Renal cortical epithelial cell (primary cell): ENCODE data around the gene SYK. TPM values are rescaled to one million over a fixed set of nuclear protein-coding genes. Genes with fewer than 3 reads are reported as not detected.

ENCODE experiments used
- DNase-seq: peaks from one replicate; pipeline ENCODE4 v3.0.0-alpha.2; 2011; ENCODE audit warnings: low read depth
- total RNA-seq: library from RNA; depleted of rRNA; stranded (reverse); fragments of >200 nt; gene quantifications from 2 replicates; pipeline ENCODE4 v1.2.3, GENCODE V29; 2014

The SYK gene
- total RNA-seq, 1 donor from 2014 or later: 7.9 TPM

GRCh38 chr9:90825586-90825985 lies 24.0 kb downstream of the SYK start:
- DNase-seq: no peak

- no peak for DNase-seq
Measured at GRCh38 chr9:90826326-90827020, 24.9 kb downstream of the SYK start.

- no peak for DNase-seq
Measured at GRCh38 chr9:90827181-90827871, 25.7 kb downstream of the SYK start.

GRCh38 chr9:90830051-90830450 lies 28.4 kb downstream of the SYK start:
- no peak for DNase-seq

GRCh38 chr9:90830977-90831376 lies 29.4 kb downstream of the SYK start:
- no peak for DNase-seq

- DNase-seq: no peak
Measured at GRCh38 chr9:90832261-90832660, 30.6 kb downstream of the SYK start.

GRCh38 chr9:90834828-90835595 lies 33.4 kb downstream of the SYK start:
- no peak for DNase-seq

GRCh38 chr9:90836411-90837080 lies 34.9 kb downstream of the SYK start:
- no peak for DNase-seq

- DNase-seq: no peak
Measured at GRCh38 chr9:90838098-90838497, 36.5 kb downstream of the SYK start.

GRCh38 chr9:90838581-90839154 lies 37.0 kb downstream of the SYK start:
- DNase-seq: no peak

GRCh38 chr9:90839183-90839728 lies 37.6 kb downstream of the SYK start:
- DNase-seq: no peak

- no peak for DNase-seq
Measured at GRCh38 chr9:90840696-90841095, 39.1 kb downstream of the SYK start.

GRCh38 chr9:90841213-90841612 lies 39.6 kb downstream of the SYK start:
- DNase-seq: no peak

- DNase-seq: no peak
Measured at GRCh38 chr9:90841615-90842014, 40.0 kb downstream of the SYK start.

GRCh38 chr9:90842176-90842777 lies 40.7 kb downstream of the SYK start:
- no peak for DNase-seq

GRCh38 chr9:90842996-90843395 lies 41.4 kb downstream of the SYK start:
- no peak for DNase-seq

- no peak for DNase-seq
Measured at GRCh38 chr9:90843525-90843924, 41.9 kb downstream of the SYK start.

GRCh38 chr9:90844326-90844725 lies 42.7 kb downstream of the SYK start:
- no peak for DNase-seq

- DNase-seq: no peak
Measured at GRCh38 chr9:90846770-90847419, 45.3 kb downstream of the SYK start.

GRCh38 chr9:90847971-90848370 lies 46.4 kb downstream of the SYK start:
- no peak for DNase-seq

GRCh38 chr9:90848866-90849265 lies 47.2 kb downstream of the SYK start:
- DNase-seq: no peak
